ENCODE measurements around the gene SCAMP2.

SCAMP2 gene

GRCh38 chr15:74815961-74816360, 57.2 kb downstream of the SCAMP2 start:
- no peak for DNase-seq

GRCh38 chr15:74815121-74815934, 57.8 kb downstream of the SCAMP2 start:
- DNase-seq: no peak

- DNase-seq: no peak
Observed at GRCh38 chr15:74812533-74812932, 60.6 kb downstream of the SCAMP2 start, which contains the start of gene LMAN1L. LMAN1L (plus strand) TSS chr15:74812835; CDS start chr15:74812855, 20 bp downstream.

GRCh38 chr15:74809956-74810355, 63.2 kb downstream of the SCAMP2 start:
- no peak for DNase-seq

GRCh38 chr15:74809242-74809641, 63.9 kb downstream of the SCAMP2 start:
- no peak for DNase-seq

GRCh38 chr15:74808840-74809229, 64.3 kb downstream of the SCAMP2 start:
- DNase-seq: no peak

GRCh38 chr15:74808078-74808839, 64.9 kb downstream of the SCAMP2 start:
- DNase-seq: no peak

GRCh38 chr15:74807282-74807681, 65.9 kb downstream of the SCAMP2 start:
- no peak for DNase-seq

GRCh38 chr15:74804935-74805334, 68.2 kb downstream of the SCAMP2 start:
- no peak for DNase-seq

GRCh38 chr15:74802862-74803447, 70.2 kb downstream of the SCAMP2 start:
- DNase-seq: no peak

GRCh38 chr15:74802290-74802689, 70.9 kb downstream of the SCAMP2 start:
- DNase-seq: no peak

- DNase-seq: no peak
Observed at GRCh38 chr15:74801311-74801997, 71.7 kb downstream of the SCAMP2 start.

- no peak for DNase-seq
Observed at GRCh38 chr15:74800559-74801094, 72.5 kb downstream of the SCAMP2 start.

GRCh38 chr15:74799856-74800558, 73.2 kb downstream of the SCAMP2 start:
- DNase-seq: peak; percentile 76

GRCh38 chr15:74799255-74799855, 73.8 kb downstream of the SCAMP2 start:
- DNase-seq: no peak

GRCh38 chr15:74798388-74799254, 74.5 kb downstream of the SCAMP2 start:
- DNase-seq: no peak

GRCh38 chr15:74795966-74796625, 77.1 kb downstream of the SCAMP2 start:
- DNase-seq: no peak

- no peak for DNase-seq
Observed at GRCh38 chr15:74794970-74795349, 78.2 kb downstream of the SCAMP2 start.

GRCh38 chr15:74794248-74794969, 78.8 kb downstream of the SCAMP2 start:
- no peak for DNase-seq

Data from activated effector memory CD4-positive, alpha-beta T cell treated with Interleukin-2 at 50 U/mL for 16 hours (primary cell).